AG04450 (cell line): ENCODE data around the gene FAM83F. TPM values are rescaled to one million over a fixed set of nuclear protein-coding genes. Genes with fewer than 3 reads are reported as not detected.
"Not testable (repeated sequence)": the region's sequence is repeated elsewhere in the genome, so short reads cannot be mapped to it uniquely, and the experiment has no call there.

ENCODE experiments used
- CTCF ChIA-PET: fragments of 300-600, 350-600 bp; formaldehyde crosslinking; extraction: SDS; loops from one replicate; lab custom pipeline; 2022; ENCODE audit warnings: antibody characterized with exemption, inconsistent platforms; lab: Charles Lee
- POLR2A ChIA-PET: fragments of 350-600 bp; formaldehyde crosslinking; extraction: SDS; loops from one replicate; lab custom pipeline; 2021; ENCODE audit warnings: antibody characterized with exemption, inconsistent platforms; lab: Yijun Ruan, JAX
- DNase-seq: peaks from one replicate; pipeline ENCODE4 v3.0.0-alpha.2; 2011; ENCODE audit warnings: low read depth, low spot score
- H3K27ac ChIP-seq: one replicate; pipeline ENCODE4 v1.5.1; 2012; ENCODE audit warnings: low read depth, low read length, control low read depth
- H3K27me3 ChIP-seq: one replicate; pipeline ENCODE4 v1.6.0; 2012; ENCODE audit warnings: low read length; ENCODE audit not compliant: control insufficient read depth, insufficient read depth
- H3K4me3 ChIP-seq: 2 replicates; pipeline ENCODE4 v1.5.1; 2011; ENCODE audit warnings: mild to moderate bottlenecking, low read depth, low read length, control low read depth
- H3K9me3 ChIP-seq: 2 replicates; pipeline ENCODE4 v1.5.1; 2012; ENCODE audit warnings: low read length; ENCODE audit not compliant: control insufficient read depth, insufficient read depth
- CTCF ChIP-seq: IDR thresholded peaks from 2 replicates; pipeline ENCODE4 v1.5.1; 2011; ENCODE audit warnings: low read depth, low read length, control low read depth, inconsistent platforms
- polyA plus RNA-seq: library from polyadenylated mRNA; depleted of rRNA; stranded (reverse); fragments of >200 nt; gene quantifications from 2 replicates; pipeline ENCODE4 v1.2.3, GENCODE V29; 2011

Gene FAM83F
- polyA plus RNA-seq, 1 experiment, result not detected

GRCh38 chr22:39949964-39950737 is 44.6 kb upstream of the FAM83F start:
- Histone ChIP-seq H3K9me3 (no peaks in the 10 kb centered on the region; the same call in 1 of the 2 replicates), H3K4me3 (no peak overlapping the region), H3K27me3 (peaks cover 10% of the 10 kb centered on the region), H3K27ac (no peak overlapping the region)
- ChIA-PET CTCF (no interaction called here), POLR2A (no interaction called here)
- TF ChIP-seq CTCF, result no peak
- DNase-seq, result no peak

- CTCF ChIA-PET, POLR2A ChIA-PET, DNase-seq: not testable (repeated sequence)
These were observed 43.0 kb upstream of the FAM83F start for GRCh38 chr22:39951603-39952293.

GRCh38 chr22:39952347-39952746 is 42.4 kb upstream of the FAM83F start:
- no peak for DNase-seq

More at GRCh38 chr22:39951603-39952293, 43.0 kb upstream of the FAM83F start:
- not testable (repeated sequence) for H3K4me3 ChIP-seq, H3K9me3 ChIP-seq, H3K27me3 ChIP-seq, H3K27ac ChIP-seq

GRCh38 chr22:39953101-39953500 is 41.7 kb upstream of the FAM83F start:
- Histone ChIP-seq H3K27ac (no peak overlapping the region), H3K9me3 (no peaks in the 10 kb centered on the region; the same call in 1 of the 2 replicates), H3K27me3 (peaks cover 7% of the 10 kb centered on the region), H3K4me3 (no peak overlapping the region)
- TF ChIP-seq CTCF, result no peak
- DNase-seq, result no peak
- ChIA-PET CTCF (interaction anchor here (1.1 to 1.5 kb wide), 2 partner anchors 10 to 20 kb away, joined by 4 to 6 read pairs; no protein-coding TSS in a partner anchor), POLR2A (no interaction called here)

More at GRCh38 chr22:39952347-39952746, 42.4 kb upstream of the FAM83F start:
- Histone ChIP-seq H3K27ac (no peak overlapping the region), H3K4me3 (no peak overlapping the region), H3K9me3 (no peaks in the 10 kb centered on the region; the same call in 1 of the 2 replicates), H3K27me3 (peaks cover 7% of the 10 kb centered on the region)
- ChIA-PET CTCF (no interaction called here), POLR2A (no interaction called here)
- TF ChIP-seq CTCF, result no peak

GRCh38 chr22:39954584-39955055 is 40.1 kb upstream of the FAM83F start:
- DNase-seq, result peak; percentile 86
- CTCF ChIA-PET, result no interaction called here
- no peaks in the 10 kb centered on the region; the same call in 1 of the 2 replicates for H3K9me3 ChIP-seq
- no peak overlapping the region for H3K4me3 ChIP-seq
- H3K27ac ChIP-seq, result peak overlapping the region; percentile 52
- peaks cover 4% of the 10 kb centered on the region for H3K27me3 ChIP-seq
- POLR2A ChIA-PET, result no interaction called here
- no peak for TF ChIP-seq CTCF
